NAMALWA (cell line): ENCODE measurements around the gene CLIP2.
"Not testable (repeated sequence)": the region's sequence is repeated elsewhere in the genome, so short reads cannot be mapped to it uniquely, and the experiment has no call there.

ENCODE experiments used
- DNase-seq: peaks from one replicate; pipeline ENCODE4 v3.0.0-alpha.2; 2015; ENCODE audit warnings: low spot score

Gene CLIP2

DNA sequence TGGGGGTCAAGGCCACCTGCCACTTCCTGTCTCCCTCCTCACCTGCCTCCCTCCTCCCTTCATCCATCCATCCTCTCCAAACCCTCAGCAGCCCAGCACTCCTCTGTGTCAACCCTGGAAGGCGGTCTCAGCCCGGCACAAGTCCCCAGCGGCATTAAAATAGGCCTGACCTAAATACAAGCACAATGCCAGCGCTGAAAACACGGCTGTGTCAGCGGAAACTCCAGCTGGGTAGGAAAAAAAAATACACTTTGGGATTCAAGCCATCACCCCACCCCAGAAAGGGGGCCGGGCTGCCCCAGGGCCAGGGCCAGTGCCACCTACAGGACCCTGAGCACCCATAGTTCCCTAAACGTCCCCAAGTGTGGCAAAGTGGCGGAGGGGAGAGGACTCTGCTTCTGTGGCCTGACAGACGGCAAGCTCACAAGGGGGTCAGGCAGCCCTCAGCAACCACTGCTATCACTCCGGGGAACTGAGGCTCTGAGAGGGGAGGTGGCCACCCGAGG lies 141.8 kb downstream of the CLIP2 start:
- DNase-seq, result no peak

DNA sequence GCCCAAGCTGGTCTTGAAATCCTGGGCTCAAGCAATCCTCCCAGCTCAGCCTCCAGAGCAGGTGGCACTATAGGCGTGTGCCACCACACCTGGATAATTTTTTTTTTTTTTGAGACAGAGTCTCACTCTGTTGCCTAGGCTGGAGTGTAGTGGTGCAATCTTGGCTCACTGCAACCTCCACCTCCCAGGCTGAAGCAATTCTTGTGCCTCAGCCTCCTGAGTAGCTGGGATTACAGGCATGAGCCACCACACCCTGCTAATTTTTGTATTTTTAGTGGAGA lies 148.0 kb downstream of the CLIP2 start:
- DNase-seq, result not testable (repeated sequence)

DNA sequence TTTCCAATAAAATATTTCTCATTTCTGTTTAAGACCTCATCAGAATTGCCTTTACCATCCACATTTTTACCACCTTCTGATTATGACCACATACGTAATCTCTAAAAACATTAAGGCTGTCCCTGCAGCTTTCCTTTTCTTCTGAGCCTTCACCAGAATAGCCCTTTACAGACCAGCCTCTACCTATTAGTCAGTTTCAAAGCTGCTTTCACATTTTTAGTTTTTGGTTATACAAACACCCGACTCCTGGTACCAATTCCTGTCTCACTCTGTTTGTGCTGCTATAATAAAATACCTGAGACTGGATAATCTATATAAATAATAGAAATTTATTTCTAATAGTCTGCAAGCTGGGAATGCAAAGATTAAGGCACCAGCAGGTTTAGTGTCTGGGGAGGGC lies 149.1 kb downstream of the CLIP2 start:
- DNase-seq, result no peak

DNA sequence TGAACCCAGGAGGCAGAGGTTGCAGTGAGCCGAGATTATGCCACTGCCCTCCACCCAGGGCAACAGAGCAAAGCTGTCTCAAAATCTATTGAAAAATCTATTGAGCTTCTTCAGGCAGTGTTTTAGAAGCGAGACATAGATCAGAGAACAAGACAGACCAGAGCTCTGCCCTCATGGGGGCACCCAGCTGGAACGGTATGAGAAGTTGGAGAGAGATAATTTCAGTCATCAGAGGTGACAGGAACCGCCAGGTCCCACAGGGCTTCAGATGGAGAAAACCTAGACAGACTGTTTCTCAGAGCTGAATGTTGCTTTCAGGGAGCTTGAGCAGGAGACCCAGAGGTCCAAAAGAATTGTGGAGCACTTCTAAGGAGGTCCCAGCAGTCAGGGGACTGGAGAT lies 150.3 kb downstream of the CLIP2 start:
- no peak for DNase-seq

DNA sequence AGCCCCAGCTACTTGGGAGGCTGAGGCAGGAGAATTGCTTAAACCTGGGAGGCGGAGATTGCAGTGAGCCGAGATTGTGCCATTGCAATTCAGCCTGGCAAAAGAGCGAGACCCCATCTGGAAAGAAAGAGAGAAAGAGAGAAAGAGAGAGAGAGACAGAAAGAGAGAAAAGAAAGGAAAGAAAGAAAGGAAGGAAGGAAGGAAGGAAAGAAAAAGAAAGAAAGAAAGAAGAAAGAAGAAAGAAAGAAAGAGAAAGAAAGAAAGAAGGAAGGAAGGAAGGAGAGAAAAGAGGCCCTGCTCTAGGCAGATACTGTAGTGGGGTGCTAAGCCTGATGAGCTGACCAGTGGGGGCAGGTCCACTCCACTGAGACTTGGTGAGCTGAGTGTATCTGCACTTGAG lies 150.9 kb downstream of the CLIP2 start:
- not testable (repeated sequence) for DNase-seq

DNA sequence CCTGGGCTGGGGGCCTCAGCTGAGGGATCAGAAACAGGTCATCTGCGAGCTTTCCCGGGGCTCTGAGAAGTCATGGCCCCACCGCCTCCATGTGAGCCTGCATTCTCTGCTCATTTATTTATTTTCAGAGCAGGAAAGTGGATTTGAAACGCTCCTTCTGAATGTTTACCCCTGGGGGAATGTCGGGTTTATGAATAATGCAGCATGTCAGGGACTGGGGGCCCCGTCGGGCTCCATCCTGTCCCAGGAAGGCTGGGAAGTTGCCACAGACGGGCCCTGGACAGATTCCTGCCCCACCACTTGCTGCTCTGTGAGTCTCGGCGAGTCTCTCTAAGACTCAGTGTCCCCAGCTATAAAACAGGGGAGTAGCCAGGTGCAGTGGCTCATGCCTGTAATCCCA lies 152.6 kb downstream of the CLIP2 start:
- no peak for DNase-seq

DNA sequence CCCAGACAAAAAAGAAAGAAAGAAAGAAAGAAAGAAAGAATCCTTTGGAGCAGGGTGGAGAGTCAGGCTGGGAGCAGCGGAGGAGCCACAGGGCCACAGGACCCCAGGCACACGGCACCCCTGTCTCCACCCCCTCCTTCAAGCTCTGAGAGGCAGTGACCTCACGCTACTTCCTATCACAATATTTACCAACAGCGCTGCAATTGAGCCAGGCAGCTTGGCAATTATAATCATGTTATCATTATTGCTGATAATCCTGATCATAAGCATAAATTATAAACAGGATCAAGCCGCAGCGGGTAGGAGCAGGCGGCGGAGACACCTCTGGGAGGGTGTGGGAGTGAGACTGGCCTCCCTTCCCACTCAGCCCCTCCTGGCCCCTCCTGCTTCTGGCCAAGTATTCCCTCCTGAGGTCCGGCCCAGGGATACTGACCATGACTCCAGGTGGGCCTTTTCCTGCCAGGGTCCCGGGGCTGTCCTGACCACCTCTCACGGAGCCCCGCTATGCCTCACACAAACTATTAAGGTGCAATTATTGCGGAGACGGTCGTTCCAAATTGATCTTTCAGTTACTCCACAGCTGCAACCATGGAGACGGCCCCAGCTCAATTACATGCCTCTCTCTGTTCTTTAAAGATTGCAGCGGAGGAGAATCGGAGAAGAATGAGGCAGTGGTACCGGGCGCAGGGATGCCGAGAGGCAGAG lies 154.5 kb downstream of the CLIP2 start:
- no peak for DNase-seq

DNA sequence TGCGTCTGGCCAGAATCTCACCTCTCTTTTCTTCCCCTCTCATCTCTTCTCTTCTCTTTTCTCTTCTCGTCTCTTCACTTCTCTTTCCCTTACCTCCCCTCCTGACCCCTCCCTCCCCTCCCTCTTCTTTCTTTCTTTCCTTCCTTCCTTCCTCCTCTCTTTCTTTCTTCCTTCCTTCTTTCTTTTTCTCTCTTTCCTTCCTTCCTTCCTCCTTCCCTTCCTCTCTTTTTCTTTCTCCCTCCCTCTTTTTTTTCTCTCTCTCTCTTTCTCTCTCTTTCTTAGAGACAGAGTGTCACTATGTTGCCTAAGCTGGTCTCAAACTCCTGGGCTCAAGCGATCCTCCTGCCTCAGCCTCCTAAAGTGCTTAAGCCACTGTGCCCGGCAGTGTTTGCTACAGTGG lies 159.9 kb downstream of the CLIP2 start:
- no peak for DNase-seq

DNA sequence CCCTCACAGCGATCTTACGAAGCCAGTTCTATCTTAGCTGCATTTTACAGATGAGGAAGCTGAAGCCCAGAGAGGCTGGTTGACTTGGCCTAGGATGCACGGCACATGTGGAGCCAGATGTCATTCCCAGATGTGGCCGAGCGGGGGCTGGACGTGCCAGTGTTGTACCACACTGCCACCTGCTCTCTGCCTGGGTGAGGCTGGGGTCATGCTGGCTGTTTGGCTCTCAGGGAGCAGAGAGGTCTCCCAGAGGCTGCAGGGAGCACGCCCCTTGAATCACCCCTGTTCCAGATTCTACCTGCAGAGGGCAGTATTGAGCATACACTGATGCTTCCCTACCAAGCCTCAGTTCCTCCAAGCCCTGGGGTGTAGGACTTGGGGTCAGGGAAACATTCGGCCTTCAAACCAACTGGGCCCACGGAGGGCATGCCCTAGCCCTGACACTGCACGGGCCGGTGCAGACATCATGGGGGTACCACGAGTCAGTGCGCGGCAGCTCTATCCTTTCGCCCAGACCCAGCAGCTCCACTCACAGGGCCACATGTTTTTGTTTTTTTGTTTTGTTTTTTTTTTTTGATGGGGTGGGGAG lies 160.7 kb downstream of the CLIP2 start:
- DNase-seq, result peak; percentile 88

DNA sequence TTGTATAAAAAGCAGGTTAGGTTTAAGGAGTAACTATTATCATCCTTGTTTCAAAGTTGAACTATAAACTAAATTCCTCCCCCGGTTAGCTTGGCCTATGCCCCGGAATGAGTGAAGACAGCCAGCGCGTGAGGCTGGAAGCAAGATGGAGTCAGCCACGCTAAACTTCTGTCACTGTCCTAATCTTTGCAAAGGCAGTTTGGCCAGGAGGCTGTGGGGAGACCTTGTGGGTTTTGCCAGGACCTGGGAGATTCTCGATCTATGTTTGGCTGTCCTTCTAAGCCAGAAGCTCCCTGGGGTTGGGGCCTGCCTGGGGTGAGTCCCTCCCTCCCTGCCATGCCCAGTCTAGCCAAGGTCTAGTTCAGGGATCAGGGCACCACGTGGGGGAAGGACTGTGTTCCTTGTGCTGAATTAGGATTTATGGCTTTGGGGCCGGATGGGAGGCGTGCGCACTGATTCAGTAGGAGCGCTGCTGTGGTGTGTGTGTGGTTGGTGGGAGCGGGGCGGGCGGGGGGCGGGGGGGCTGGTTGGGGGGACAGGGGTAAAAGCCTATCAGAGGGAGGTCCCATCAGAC lies 163.6 kb downstream of the CLIP2 start:
- no peak for DNase-seq

DNA sequence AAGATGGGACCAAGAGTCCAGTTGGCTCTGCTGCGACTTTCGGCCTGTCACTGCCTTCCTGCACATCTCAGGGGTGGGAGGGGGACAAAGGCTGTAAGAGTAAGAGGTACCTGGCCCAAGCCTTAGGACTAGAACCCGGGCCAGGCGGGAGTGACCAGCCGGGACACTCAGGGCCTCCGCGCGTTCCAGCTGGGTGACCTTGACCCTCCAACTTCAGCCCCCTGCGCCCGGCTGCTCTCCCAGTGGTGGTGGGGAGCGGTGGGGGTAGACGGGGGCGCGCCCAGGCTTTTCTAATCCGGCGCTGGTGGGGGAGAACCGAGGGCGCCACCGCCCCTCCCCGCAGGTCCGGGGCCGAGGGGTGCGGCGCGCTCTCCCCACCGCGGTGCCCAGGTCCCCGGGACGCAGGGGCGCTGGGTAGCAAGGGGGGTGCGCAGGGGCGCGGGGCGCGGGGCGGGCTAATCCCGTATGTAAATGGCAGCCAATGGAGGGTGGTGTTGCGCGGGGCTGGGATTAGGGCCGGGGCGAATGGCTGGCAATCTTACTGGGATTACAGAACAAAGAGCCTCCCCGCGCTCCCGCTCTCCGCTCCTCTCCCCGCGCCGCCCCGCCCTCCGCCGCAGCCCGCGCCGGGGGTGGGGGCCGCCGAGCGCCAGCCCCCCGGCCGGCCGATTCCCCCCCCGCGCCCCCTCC lies 164.3 kb downstream of the CLIP2 start, which contains the start of gene GTF2IRD1:
Gene GTF2IRD1 (plus strand): TSS at position 585 of the 690 bp plus-strand sequence. CDS start 54,175 bp downstream, outside the sequence.
- DNase-seq, result peak; percentile 53

DNA sequence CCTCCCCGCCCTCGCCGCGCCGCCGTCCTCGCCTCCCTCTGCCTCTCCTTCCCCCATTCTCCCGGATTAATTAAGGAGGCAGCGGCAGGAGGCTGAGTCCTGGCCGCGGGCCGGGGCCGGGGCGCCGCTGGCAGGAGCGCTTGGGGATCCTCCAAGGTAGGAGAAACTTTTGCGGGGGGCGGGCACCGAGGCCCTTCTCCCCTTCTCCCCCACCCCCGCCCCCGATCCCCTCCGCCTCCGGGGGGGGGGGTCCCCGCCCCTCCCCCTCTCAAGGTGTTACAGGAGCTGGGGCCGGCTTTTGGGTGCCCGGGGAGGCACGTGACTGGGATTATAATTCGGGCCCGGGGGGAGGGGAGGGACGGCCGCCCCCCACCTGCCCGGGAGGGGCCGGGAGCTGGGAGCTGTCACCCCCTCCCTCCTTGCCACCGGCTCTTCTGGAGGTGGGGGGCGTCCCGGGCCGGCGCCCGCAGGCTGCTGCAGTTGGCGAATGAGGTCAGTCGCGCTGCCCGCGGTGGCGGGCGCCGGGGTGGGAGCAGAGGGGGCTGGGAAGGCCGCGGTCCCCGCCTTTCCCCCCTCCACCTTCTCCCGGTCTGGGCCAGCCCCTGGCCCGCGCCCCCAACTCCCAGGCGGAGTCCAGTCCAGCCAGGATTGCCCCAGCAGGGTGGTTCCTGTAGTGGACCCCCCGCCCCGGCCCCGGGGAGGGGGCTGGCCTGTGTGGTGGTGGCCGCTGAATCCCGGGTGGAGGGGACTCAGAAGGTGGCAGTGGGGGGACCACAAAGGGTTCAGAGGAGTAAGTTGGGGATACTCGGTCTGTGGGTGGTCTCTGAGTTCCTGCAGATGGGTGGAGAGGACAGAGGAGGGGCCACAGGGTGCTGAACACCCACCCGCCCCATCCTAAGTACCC lies 165.1 kb downstream of the CLIP2 start:
- DNase-seq, result no peak

DNA sequence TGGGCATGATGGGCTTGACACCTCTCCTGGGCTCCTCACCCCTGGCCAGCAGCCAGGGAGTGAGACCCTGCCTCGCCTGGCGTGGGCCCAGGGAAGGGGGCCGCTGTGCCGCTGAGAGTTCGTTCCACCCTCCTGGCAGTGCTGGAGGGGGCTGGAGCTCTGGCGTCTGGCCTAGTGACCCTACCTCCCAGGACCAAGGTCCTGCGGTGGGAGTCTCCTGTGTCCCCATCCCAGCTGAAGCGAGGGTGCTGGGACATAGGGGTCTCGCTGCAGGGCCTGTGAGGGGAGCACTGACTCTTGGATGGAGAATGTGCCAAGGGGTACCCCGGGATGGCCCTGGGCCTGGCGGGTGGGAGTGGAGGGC lies 165.7 kb downstream of the CLIP2 start:
- no peak for DNase-seq

DNA sequence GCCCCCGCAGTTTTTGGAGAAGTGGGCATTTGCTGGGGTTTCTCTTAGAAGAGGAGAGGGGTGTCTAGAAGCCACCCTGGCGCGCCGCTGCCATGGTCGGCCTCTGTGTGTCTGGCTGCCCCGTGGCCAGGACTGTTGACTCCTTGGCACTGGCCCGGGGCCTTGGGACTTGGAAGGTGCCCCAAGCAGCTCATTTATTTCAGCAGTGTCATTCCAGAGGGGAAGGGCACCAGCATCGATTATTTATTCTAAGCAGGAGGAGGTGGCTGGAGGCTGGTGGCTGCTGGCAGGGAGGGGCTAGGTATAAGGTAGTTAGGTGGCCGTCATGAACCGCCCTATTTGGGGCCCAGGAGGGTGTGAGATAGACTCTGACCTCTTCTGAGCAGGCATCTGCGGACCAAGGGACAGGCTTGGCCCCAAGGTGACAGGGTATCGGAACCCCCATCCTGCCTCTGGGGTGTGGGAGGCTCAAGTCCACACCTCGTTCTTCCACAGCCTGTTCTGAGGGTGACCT lies 166.1 kb downstream of the CLIP2 start:
- no peak for DNase-seq
